KBM-7 (cell line): Measurements from ENCODE around the gene CEP83.
"Not testable (repeated sequence)": the region's sequence is repeated elsewhere in the genome, so short reads cannot be mapped to it uniquely, and the experiment has no call there.

Source experiments
- DNase-seq: peaks from one replicate; pipeline ENCODE4 v3.0.0-alpha.2; 2015
- in situ Hi-C: fragments of 300-500 bp; cut with MboI; formaldehyde crosslinking; loops from 2 replicates; pipeline ENCODE4 v1.14.3; 2020; ENCODE audit warnings: low sequenced_read_pairs, low pct_unique_long_range_greater_than_20kb, mixed read lengths

The CEP83 gene

GRCh38 chr12:94390130-94390485 is 69.6 kb downstream of the CEP83 start:
- in situ Hi-C loops, result no loop called here
- no peak for DNase-seq

GRCh38 chr12:94389482-94390129 is 70.1 kb downstream of the CEP83 start:
- in situ Hi-C loops, DNase-seq: not testable (repeated sequence)

GRCh38 chr12:94386422-94386821 is 73.2 kb downstream of the CEP83 start:
- DNase-seq, result no peak
- in situ Hi-C loops, result no loop called here

GRCh38 chr12:94384030-94384429 is 75.6 kb downstream of the CEP83 start:
- DNase-seq, result no peak
- in situ Hi-C loops, result no loop called here

- DNase-seq, result no peak
- in situ Hi-C loops, result no loop called here
These were observed 79.2 kb downstream of the CEP83 start for GRCh38 chr12:94380507-94380906.

GRCh38 chr12:94379479-94380113 is 80.1 kb downstream of the CEP83 start:
- DNase-seq, result no peak
- in situ Hi-C loops, result no loop called here

GRCh38 chr12:94377599-94377998 is 82.1 kb downstream of the CEP83 start:
- no peak for DNase-seq
- in situ Hi-C loops, result no loop called here

GRCh38 chr12:94374124-94374523 is 85.5 kb downstream of the CEP83 start:
- no peak for DNase-seq
- in situ Hi-C loops, result no loop called here

GRCh38 chr12:94372461-94372860 is 87.2 kb downstream of the CEP83 start:
- no peak for DNase-seq
- in situ Hi-C loops, result no loop called here

GRCh38 chr12:94362653-94363052 is 97.0 kb downstream of the CEP83 start:
- DNase-seq, result no peak
- in situ Hi-C loops, result no loop called here

GRCh38 chr12:94359761-94360160 is 99.9 kb downstream of the CEP83 start:
- DNase-seq, result no peak
- in situ Hi-C loops, result no loop called here

GRCh38 chr12:94353130-94353529 is 106.5 kb downstream of the CEP83 start:
- in situ Hi-C loops, result no loop called here
- no peak for DNase-seq

- in situ Hi-C loops, result no loop called here
- DNase-seq, result no peak
These were observed 119.1 kb downstream of the CEP83 start for GRCh38 chr12:94340573-94340972.

- no peak for DNase-seq
- in situ Hi-C loops, result no loop called here
These were observed 121.5 kb downstream of the CEP83 start for GRCh38 chr12:94338006-94338794.

- in situ Hi-C loops, result no loop called here
- no peak for DNase-seq
These were observed 123.3 kb downstream of the CEP83 start for GRCh38 chr12:94336211-94336925.

GRCh38 chr12:94333396-94333795 is 126.3 kb downstream of the CEP83 start:
- in situ Hi-C loops, result no loop called here
- no peak for DNase-seq

- in situ Hi-C loops, result no loop called here
- no peak for DNase-seq
These were observed 130.3 kb downstream of the CEP83 start for GRCh38 chr12:94329366-94329765.

- no peak for DNase-seq
- in situ Hi-C loops, result no loop called here
These were observed 131.9 kb downstream of the CEP83 start for GRCh38 chr12:94327809-94328208.

- no peak for DNase-seq
- in situ Hi-C loops, result no loop called here
These were observed 132.9 kb downstream of the CEP83 start for GRCh38 chr12:94326727-94327126.

GRCh38 chr12:94326234-94326633 is 133.4 kb downstream of the CEP83 start:
- in situ Hi-C loops, result no loop called here
- no peak for DNase-seq
